Gastrocnemius medialis (tissue), 4 donors: ENCODE measurements around the gene SIMC1. TPM values are rescaled to one million over a fixed set of nuclear protein-coding genes. Genes with fewer than 3 reads are reported as not detected.

Source experiments
- ATAC-seq, 2 donors: fragments of 150-250 bp; one replicate each; pipeline ENCODE4 v1.9.1; 2016
- DNase-seq, 2 donors: peaks; one replicate each; pipeline ENCODE4 v3.0.0-alpha.2; 2019
- H3K27ac ChIP-seq, 4 donors: fragments of 200-600 bp; sonication (generic); 1 replicate in 1 of 4; 2 replicates in 3 of 4; pipeline ENCODE4 v1.5.1; 2016 to 2018; ENCODE audit warnings: mild to moderate bottlenecking in 2 of 4, moderate library complexity in 1 of 4
- H3K27me3 ChIP-seq, 3 donors: fragments of 200-600 bp; sonication (generic) in 2 of 3; 1 replicate in 1 of 3; 2 replicates in 2 of 3; pipeline versions ENCODE4 v1.5.1 to v1.6.0; 2016 to 2019; ENCODE audit warnings: mild to moderate bottlenecking in 1 of 3, moderate library complexity in 1 of 3
- H3K36me3 ChIP-seq, 2 donors: fragments of 200-600 bp; sonication (generic) in 1 of 2; one replicate each; pipeline ENCODE4 v1.5.1; 2017 to 2018
- H3K4me1 ChIP-seq, 2 donors: fragments of 200-600 bp; sonication (generic) in 1 of 2; one replicate each; pipeline ENCODE4 v1.5.1; 2016 to 2017; ENCODE audit warnings: mild to moderate bottlenecking in 2 of 2
- H3K4me3 ChIP-seq, 4 donors: fragments of 200-600 bp; sonication (generic) in 3 of 4; 1 replicate in 1 of 4; 2 replicates in 3 of 4; pipeline ENCODE4 v1.5.1; 2016 to 2019; ENCODE audit warnings: mild to moderate bottlenecking in 2 of 4
- H3K9me3 ChIP-seq, 3 donors: fragments of 200-600 bp; sonication (generic) in 2 of 3; 1 replicate in 1 of 3; 2 replicates in 2 of 3; pipeline ENCODE4 v1.5.1; 2016 to 2019
- CTCF ChIP-seq, 5 experiments: fragments of 450-650 bp in 3 of 5; fragments of 200-600 bp in 2 of 5; sonication (generic) in 2 of 5; IDR thresholded peaks in 4 of 5; conservative IDR thresholded peaks in 1 of 5; 1 replicate in 4 of 5; 2 replicates in 1 of 5; pipeline ENCODE4 v1.5.1; 2016 to 2019; ENCODE audit warnings: antibody characterized with exemption in 5 of 5, mild to moderate bottlenecking in 3 of 5, moderate library complexity in 3 of 5
- POLR2A ChIP-seq, 2 donors: fragments of 450-650 bp; IDR thresholded peaks; one replicate each; pipeline ENCODE4 v1.6.1; 2017; ENCODE audit warnings: antibody characterized with exemption in 2 of 2, mild to moderate bottlenecking in 2 of 2, moderate library complexity in 2 of 2
- in situ Hi-C, 4 donors: fragments of 200-750 bp; cut with MboI; loops; one replicate each; pipeline versions ENCODE4 v1.15.0 to v1.8.0; 2017; ENCODE audit warnings: low sequenced_read_pairs in 4 of 4
- intact Hi-C: fragments of 100-400 bp; cut with DNase I; formaldehyde crosslinking; loops from one replicate; pipeline ENCODE4 v1.15.1; 2023; ENCODE audit warnings: low total_unique reads
- total RNA-seq, 4 donors: library from RNA; depleted of rRNA; stranded (reverse); fragments of >200 nt; gene quantifications; one replicate each; pipeline versions ENCODE4 v1.1.0 to v1.2.3, GENCODE V29; 2016

The SIMC1 gene
- total RNA-seq, 4 donors from 2014 or later = 5.1 to 45.8 (median 11.5) TPM

- in situ Hi-C loops = no loop called here
- Histone ChIP-seq H3K27ac (peak overlapping the region; percentile 92 to 97 (median 94)), H3K27me3 (no peaks in the 10 kb centered on the region), H3K9me3 (no peaks in the 10 kb centered on the region), H3K4me1 (peaks cover 14 to 28% of the 10 kb centered on the region in 2 donors), H3K36me3 (peaks cover 0 to 15% of the 10 kb centered on the region in 2 donors), H3K4me3 (peak overlapping the region; percentile 83 to 99 (median 96))
- DNase-seq (no peak), ATAC-seq (peak in 1 of 2 donors; percentile 5)
- TF ChIP-seq POLR2A (IDR thresholded peaks at IDR 0.05) (no peak), CTCF (IDR thresholded peaks at IDR 0.05 in 4 of 5, conservative IDR thresholded peaks at IDR 0.05 in 1 of 5) (no peak)
- intact Hi-C loops = no loop called here
Measured at GRCh38 chr5:176362233-176362490, 123.9 kb downstream of the SIMC1 start.

- in situ Hi-C loops (no loop called here), intact Hi-C loops (loop anchor here (1.0 kb wide), 1 partner anchor 83 kb away; the partner anchor contains the start of gene FAF2)
- no peak for ATAC-seq
Measured at GRCh38 chr5:176364765-176365350, 126.6 kb downstream of the SIMC1 start.

GRCh38 chr5:176365351-176366231, 127.4 kb downstream of the SIMC1 start, which contains the start of gene ARL10:
Gene ARL10 (plus strand): TSS chr5:176365487. CDS start chr5:176365564, 77 bp downstream.
- H3K36me3 ChIP-seq = peaks cover 0 to 9% of the 10 kb centered on the region in 2 donors
- peak; percentile 9 to 13 for ATAC-seq
- intact Hi-C loops (loop anchor here (1.0 kb wide), 1 partner anchor 83 kb away; the partner anchor contains the start of gene FAF2), in situ Hi-C loops (no loop called here)
- H3K9me3 ChIP-seq = no peaks in the 10 kb centered on the region
- H3K4me3 ChIP-seq = peak within 1 kb of the TSS; percentile 61 to 77 (median 71)
- no peak for DNase-seq
- no peaks in the 10 kb centered on the region for H3K27me3 ChIP-seq
- TF ChIP-seq POLR2A (IDR thresholded peaks at IDR 0.05) = peak; percentile 53 to 73
- TF ChIP-seq CTCF (IDR thresholded peaks at IDR 0.05 in 4 of 5, conservative IDR thresholded peaks at IDR 0.05 in 1 of 5) = no peak
- peak within 1 kb of the TSS; percentile 95 to 97 (median 96) for H3K27ac ChIP-seq
- peaks cover 24 to 39% of the 10 kb centered on the region in 2 donors for H3K4me1 ChIP-seq

More at GRCh38 chr5:176364765-176365350, 126.6 kb downstream of the SIMC1 start:
- peak overlapping the region; percentile 95 to 97 (median 96) for H3K27ac ChIP-seq
- TF ChIP-seq CTCF (IDR thresholded peaks at IDR 0.05 in 4 of 5, conservative IDR thresholded peaks at IDR 0.05 in 1 of 5) = no peak
- H3K4me1 ChIP-seq = peaks cover 25 to 41% of the 10 kb centered on the region in 2 donors
- DNase-seq = no peak
- H3K36me3 ChIP-seq = peaks cover 0 to 9% of the 10 kb centered on the region in 2 donors
- peak overlapping the region; percentile 61 to 77 (median 71) for H3K4me3 ChIP-seq
- no peaks in the 10 kb centered on the region for H3K27me3 ChIP-seq
- no peaks in the 10 kb centered on the region for H3K9me3 ChIP-seq

DNA sequence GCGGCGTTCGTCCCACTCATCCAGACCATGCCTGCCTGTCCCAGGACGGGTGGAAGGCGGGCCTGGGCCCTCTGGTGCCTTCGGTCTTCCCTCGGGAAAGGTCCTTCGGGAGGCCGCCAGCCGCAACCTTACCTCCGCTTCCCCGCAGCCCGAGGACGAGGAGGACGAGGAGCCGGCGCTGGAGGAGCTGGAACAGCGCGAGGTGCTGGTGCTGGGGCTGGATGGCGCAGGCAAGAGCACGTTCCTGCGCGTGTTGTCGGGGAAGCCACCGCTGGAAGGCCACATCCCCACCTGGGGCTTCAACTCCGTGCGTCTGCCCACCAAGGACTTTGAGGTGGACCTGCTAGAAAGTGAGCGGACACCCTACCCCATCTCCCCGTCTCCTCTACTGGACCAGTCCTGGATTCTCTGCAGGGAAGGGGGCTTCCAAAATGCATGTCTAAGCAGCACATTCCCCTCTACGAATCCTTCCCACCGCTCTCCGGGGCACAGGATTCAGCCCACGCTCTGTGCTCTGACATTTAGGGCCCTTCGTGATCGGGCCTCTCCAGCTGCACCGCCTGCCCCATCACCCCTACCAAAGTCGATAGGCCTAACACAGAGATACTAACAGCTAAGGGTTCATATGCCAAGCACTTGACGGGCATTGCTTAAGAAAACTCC, 128.1 kb downstream of the SIMC1 start:
- Histone ChIP-seq H3K36me3 (peaks cover 0 to 9% of the 10 kb centered on the region in 2 donors), H3K27ac (peak overlapping the region; percentile 95 to 97 (median 96)), H3K9me3 (no peaks in the 10 kb centered on the region), H3K27me3 (no peaks in the 10 kb centered on the region), H3K4me1 (peaks cover 32 to 44% of the 10 kb centered on the region in 2 donors), H3K4me3 (peak overlapping the region; percentile 61 to 77 (median 71))
- ATAC-seq (no peak), DNase-seq (no peak)
- intact Hi-C loops = no loop called here
- in situ Hi-C loops = no loop called here
- no peak for TF ChIP-seq POLR2A (IDR thresholded peaks at IDR 0.05)
- TF ChIP-seq CTCF (IDR thresholded peaks at IDR 0.05 in 4 of 5, conservative IDR thresholded peaks at IDR 0.05 in 1 of 5) = no peak
